ENCODE measurements around the gene ABCA10.

DNA sequence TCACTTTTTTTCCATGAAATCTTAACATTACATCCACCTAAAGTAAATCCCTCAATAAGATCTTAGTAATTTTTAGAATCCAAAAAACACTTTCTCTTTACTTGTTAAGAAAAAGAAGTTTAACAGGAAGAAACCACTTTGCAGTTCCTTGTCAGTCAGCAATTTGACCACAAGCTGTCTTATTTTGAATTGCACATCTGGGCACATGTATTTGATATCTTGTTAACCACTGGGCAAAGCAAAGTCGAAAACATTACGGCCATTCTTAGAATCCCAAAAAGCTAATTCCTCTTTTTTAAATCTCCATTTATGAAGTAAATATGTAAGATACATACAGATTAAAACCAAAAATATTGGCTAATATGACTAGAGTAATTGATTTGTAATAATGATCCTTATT lies 1.1 kb downstream of the ABCA10 start:
- TF ChIP-seq CTCF (conservative IDR thresholded peaks at IDR 0.05; ENCODE audit: low read depth in 2 of 2) (no peak), EZH2 (IDR thresholded peaks at IDR 0.05; ENCODE audit: low read depth, unreplicated experiment) (no peak), JUNB (IDR thresholded peaks at IDR 0.05; ENCODE audit: unreplicated experiment) (no peak)
